ENCODE data around the gene GOLGA8A.
"Not testable (repeated sequence)": the region's sequence is repeated elsewhere in the genome, so short reads cannot be mapped to it uniquely, and the experiment has no call there.

The GOLGA8A gene, protein sequence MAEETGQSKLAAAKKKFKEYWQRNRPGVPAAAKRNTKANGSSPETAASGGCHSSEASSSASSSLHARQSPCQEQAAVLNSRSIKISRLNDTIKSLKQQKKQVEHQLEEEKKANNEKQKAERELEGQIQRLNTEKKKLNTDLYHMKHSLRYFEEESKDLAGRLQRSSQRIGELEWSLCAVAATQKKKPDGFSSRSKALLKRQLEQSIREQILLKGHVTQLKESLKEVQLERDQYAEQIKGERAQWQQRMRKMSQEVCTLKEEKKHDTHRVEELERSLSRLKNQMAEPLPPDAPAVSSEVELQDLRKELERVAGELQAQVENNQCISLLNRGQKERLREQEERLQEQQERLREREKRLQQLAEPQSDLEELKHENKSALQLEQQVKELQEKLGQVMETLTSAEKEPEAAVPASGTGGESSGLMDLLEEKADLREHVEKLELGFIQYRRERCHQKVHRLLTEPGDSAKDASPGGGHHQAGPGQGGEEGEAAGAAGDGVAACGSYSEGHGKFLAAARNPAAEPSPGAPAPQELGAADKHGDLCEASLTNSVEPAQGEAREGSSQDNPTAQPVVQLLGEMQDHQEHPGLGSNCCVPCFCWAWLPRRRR

DNA sequence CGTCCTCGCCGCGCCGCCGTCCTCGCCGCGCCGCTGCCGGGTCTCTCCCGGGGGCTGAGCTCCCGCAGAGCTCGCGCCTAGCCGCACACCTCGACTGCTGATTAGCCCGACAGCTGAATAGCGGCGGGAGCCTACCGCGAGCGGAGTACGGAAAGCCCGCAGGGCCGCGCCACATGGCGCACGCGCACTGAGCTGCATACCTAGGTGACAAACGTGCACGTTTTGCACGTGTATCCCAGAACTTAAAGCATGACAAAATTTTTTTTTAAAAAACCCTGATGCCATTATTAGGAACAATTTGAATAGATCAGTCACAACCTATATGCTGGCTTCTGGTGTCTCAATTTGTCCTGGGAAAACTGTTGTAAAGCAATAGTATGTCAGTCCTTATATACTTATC, at the start of gene GOLGA8A:
Gene GOLGA8A (minus strand): TSS at position 122 of the 400 bp plus-strand sequence. CDS start 48,117 bp downstream, outside the sequence.
- peak; percentile 73 for DNase-seq
- in situ Hi-C loops (cut with MboI; ENCODE audit: low pct_unique_long_range_greater_than_20kb, low sequenced_read_pairs), result no loop called here

GRCh38 chr15:34483644-34484043, 46.0 kb upstream of the GOLGA8A start:
- no peak for DNase-seq
- in situ Hi-C loops (cut with MboI; ENCODE audit: low pct_unique_long_range_greater_than_20kb, low sequenced_read_pairs), result no loop called here

DNA sequence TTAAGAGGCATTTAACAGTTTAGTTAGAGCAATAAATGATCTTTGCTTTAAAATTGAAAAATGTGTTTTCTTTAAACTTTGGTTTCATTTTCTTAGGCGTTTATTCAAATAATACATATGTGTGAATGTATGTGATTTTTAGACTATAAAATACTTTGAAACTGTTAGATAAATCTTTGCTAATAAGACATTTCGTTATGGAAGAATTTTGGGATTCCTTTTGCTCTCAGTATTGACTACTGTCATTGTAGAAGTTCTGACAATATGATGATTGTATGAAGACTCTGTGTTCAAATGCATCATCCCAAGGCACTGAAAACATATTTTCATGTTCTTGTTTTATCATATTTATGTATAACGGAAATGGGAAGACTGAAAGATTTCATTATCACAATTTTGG, 43.8 kb upstream of the GOLGA8A start:
- in situ Hi-C loops (cut with MboI; ENCODE audit: low pct_unique_long_range_greater_than_20kb, low sequenced_read_pairs), result no loop called here
- no peak for DNase-seq

DNA sequence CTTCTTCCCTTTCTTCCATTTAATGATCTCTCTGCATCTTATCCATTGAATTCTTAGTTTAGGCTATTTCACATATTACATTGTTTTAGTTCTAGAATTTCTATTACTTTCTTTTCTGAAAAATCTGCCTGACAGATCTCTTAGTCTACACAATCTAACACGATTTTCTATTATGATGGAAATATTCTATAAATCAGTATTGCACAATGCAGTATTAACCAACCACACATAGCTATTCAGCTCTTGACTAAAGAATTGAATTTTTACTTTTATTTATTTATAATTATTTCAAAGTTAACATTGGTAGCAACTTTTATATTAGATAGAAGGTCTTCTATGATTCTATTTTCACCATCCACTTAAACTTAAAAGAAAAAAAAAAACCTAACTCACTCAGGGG, 36.2 kb upstream of the GOLGA8A start:
- in situ Hi-C loops (cut with MboI; ENCODE audit: low pct_unique_long_range_greater_than_20kb, low sequenced_read_pairs), result no loop called here

DNA sequence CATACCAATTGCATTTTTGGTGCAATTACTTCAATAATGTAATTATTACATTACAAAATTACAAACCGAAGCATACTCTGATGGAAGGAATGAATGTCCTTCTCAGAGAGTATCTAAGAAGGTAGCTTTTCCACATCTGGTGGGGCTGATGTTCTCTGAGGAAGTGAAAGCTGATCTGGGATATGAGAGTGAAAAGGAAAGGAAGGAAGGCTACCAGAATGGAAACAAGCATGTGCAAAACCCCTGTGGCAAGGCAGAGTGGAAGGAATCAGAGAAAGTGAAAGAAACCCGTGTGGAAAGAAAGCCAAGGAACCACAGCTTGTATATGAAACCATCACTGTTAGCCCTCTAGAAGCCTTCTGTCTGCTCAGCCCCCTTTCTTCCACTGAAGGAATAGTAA, 35.3 kb upstream of the GOLGA8A start:
- in situ Hi-C loops (cut with MboI; ENCODE audit: low pct_unique_long_range_greater_than_20kb, low sequenced_read_pairs), result no loop called here
- DNase-seq, result no peak

More for the DNA sequence above, 36.2 kb upstream of the GOLGA8A start:
- DNase-seq, result no peak

DNA sequence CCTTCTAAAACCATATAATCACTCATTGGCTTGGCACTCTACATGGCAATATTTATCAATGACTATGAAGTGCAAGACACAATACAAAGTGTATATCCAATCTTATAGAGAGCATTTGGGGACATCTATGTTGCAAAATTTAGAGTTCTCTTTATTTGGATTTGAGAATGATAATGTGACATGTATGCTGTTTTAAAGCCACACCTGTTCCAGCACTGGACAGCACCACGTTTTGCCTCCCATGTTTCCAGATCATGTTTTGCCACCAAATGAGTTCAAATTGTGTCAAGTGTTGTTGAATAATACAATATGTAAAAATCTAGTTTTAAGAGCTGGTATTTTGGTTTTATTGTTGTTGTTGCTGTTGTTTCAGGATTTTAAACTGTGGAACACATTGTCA, 33.3 kb upstream of the GOLGA8A start:
- no peak for DNase-seq
- in situ Hi-C loops (cut with MboI; ENCODE audit: low pct_unique_long_range_greater_than_20kb, low sequenced_read_pairs), result no loop called here

DNA sequence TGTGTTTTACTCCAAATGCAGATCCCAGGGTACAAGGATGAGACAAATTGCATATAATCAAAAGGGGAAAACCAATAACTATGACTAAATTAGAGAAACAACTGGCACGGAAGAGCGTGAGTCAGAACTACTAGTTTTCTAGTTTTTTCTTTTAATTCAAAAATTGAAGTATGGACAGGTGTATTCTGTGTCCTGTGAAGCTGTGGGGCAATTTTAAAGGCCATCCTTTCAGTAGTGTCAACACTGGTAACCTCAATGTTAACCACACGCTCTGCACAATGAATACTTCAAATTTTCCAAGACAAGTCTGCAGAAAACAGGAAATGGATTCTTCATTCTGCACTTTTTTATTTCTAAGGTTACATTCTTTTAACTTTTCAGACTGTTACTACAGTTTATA, 32.5 kb upstream of the GOLGA8A start:
- DNase-seq, result no peak
- in situ Hi-C loops (cut with MboI; ENCODE audit: low pct_unique_long_range_greater_than_20kb, low sequenced_read_pairs), result no loop called here

DNA sequence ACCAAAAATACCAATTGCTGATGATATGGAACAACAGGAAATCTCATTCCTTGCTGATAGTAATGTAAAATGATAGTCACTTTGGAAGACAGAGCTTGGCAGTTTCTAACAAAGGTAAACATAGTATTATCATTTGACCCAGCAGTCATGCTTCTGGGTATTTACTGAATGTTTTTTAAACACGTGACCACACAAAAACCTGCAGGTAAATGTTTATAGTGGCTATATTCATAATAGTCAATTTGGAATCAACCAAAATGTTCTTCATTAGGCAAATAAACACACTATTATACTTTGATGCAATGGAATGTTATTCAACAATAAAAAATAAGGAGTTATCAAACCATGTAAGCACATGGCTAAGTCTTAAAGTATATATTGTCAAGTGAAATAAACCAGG, 24.1 kb upstream of the GOLGA8A start:
- DNase-seq, result no peak
- in situ Hi-C loops (cut with MboI; ENCODE audit: low pct_unique_long_range_greater_than_20kb, low sequenced_read_pairs), result no loop called here

DNA sequence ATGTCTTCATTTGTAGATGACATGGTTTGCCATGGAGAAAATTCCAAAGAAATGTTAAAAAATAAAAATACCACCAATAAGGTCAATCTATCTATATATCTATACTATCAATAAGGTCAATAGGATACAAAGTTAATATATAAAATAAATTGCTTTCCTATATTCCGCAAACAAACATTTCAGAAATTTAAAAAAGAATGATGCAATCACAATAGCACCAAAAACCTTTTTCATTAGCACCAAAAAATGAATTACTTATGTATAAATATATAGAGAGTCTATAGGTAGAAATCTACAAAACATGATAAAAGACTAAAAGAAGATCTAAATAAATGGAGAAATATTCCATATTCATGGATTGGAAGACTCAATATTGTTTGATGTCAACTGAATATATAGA, 22.8 kb upstream of the GOLGA8A start:
- no peak for DNase-seq
- in situ Hi-C loops (cut with MboI; ENCODE audit: low pct_unique_long_range_greater_than_20kb, low sequenced_read_pairs), result no loop called here

GRCh38 chr15:34456658-34457057, 19.1 kb upstream of the GOLGA8A start:
- in situ Hi-C loops (cut with MboI; ENCODE audit: low pct_unique_long_range_greater_than_20kb, low sequenced_read_pairs), result no loop called here
- DNase-seq, result no peak

DNA sequence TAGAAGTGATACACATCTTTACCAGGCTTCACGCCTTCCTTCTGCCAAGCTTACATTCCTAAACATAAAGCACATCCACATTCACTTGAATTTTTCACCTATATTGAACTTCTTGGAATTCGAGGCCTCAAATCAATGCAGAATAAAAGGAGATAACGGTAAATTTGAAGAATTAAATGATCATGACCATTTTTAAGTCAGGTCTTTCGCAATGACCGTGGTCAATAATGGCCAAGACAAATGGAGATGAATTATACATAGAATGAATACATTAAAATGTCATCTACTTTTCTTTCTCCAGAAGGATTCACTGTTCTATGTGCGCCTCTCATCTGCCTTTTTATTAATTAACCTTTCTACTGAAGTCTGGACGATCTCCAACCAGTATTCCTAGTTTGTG, 5.3 kb upstream of the GOLGA8A start:
- in situ Hi-C loops (cut with MboI; ENCODE audit: low pct_unique_long_range_greater_than_20kb, low sequenced_read_pairs), result no loop called here

GRCh38 chr15:34439878-34440277, 2.3 kb upstream of the GOLGA8A start:
- in situ Hi-C loops (cut with MboI; ENCODE audit: low pct_unique_long_range_greater_than_20kb, low sequenced_read_pairs), result no loop called here
- DNase-seq, result no peak

More for the DNA sequence above, 5.3 kb upstream of the GOLGA8A start:
- DNase-seq, result no peak

DNA sequence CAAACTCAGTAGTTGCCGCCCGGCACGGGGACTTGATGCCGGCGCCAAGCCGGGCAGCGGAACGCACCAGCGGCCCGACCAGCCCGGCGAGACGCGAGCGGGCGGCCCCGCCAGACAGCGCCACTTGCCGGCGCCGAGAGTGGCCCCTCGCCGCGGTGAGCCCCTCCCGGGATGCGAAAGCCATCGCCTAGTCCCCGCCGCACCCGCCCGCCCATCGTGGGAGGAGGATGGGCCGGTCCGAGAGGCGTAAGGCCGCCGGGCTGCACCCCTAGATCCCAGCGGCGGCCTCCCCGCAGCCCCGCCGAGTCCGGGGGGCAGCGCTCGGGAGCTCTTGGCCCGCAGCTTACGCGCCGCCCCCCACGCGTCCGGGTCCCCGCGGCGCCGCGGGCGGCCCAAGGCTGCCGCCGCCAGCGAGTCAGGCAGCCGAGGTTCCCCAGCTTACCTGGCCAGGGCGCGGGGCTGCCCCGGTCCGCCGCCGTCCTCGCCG, 609 bp downstream of the GOLGA8A start:
- DNase-seq, result peak; percentile 48
- in situ Hi-C loops (cut with MboI; ENCODE audit: low pct_unique_long_range_greater_than_20kb, low sequenced_read_pairs), result no loop called here

GRCh38 chr15:34436126-34436955, 1.3 kb downstream of the GOLGA8A start:
- DNase-seq, result peak; percentile 38
- in situ Hi-C loops (cut with MboI; ENCODE audit: low pct_unique_long_range_greater_than_20kb, low sequenced_read_pairs), result no loop called here

- DNase-seq, result no peak
- in situ Hi-C loops (cut with MboI; ENCODE audit: low pct_unique_long_range_greater_than_20kb, low sequenced_read_pairs), result no loop called here
Measured at GRCh38 chr15:34435658-34436057, 1.9 kb downstream of the GOLGA8A start.

DNA sequence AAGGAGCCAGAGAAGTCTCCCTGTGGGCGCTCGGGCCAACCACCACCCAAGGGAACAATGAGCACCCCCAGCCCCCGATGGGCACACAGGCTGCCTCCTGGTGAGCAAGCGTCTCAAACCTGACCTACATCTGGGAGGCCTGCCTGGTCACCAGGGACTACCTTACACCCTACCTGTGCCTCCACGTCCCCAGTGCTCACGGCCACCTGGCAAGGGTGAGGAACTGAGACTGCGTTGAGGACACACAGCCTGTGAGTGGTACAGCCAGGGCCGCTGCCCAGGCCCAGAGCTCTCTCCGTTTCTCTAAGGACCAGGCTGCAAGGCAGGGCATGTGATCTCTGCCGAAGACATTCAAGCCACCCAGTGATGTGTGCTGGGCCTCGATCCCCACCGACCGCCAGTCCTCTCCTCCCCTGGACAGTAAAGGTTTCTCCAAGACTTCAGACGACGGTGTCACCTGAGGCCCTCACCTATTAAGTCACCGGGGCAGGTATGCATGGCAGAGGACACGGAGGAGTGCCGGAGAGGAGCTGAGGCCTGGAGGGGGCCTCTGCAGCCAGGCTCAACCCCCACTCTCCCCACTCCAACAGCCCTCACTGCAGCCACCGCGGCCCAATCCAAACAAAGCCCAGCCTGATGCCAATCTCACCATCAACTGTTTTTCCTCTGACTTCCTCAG, 2.8 kb downstream of the GOLGA8A start:
- no peak for DNase-seq
- in situ Hi-C loops (cut with MboI; ENCODE audit: low pct_unique_long_range_greater_than_20kb, low sequenced_read_pairs), result no loop called here

DNA sequence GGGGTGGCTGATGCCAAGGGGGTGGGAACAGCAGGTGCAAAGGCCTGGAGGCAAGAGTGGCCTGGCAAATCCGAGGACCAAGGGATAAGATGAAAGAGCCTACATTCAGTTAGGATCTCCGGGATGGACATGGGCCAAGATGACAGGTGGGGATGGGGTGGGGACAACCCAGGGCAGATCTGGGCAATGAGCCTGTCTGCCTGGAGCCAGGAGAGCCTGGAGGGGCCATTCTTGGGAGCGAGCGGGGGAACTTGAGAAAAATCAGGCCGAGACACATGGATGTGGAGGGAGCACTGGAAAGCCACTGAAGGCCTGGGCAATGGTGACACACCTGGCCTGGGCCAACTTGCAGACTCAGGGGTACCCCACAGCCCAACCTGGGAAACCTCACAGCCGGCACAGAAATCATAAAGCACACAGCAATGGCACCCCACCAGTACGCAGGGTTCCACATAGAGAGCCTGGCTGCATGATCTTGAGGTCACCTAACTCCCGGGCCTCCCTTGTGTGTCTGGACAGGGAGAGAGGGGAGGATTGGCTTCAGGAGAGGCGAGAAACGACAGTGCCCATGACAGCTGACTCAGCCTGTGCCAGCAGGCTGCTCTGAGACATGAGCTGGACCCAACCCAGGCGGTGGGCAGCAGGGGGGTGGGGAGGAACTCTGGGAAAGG, 3.5 kb downstream of the GOLGA8A start:
- in situ Hi-C loops (cut with MboI; ENCODE audit: low pct_unique_long_range_greater_than_20kb, low sequenced_read_pairs); DNase-seq: not testable (repeated sequence)

- DNase-seq; in situ Hi-C loops (cut with MboI; ENCODE audit: low pct_unique_long_range_greater_than_20kb, low sequenced_read_pairs): not testable (repeated sequence)
Measured at GRCh38 chr15:34430642-34431041, 7.0 kb downstream of the GOLGA8A start.

All from KBM-7 (cell line).